Upper lobe of left lung (tissue), 4 donors: ENCODE measurements around the gene MTHFD1L.
A peak's percentile ranks its signal among the peaks of the same experiment; 100 is the strongest.

Experiments
- EP300 ChIP-seq, 4 donors: sonication (generic); formaldehyde crosslinking; IDR thresholded peaks; one replicate each; pipeline ENCODE4 v1.5.1; 2017; ENCODE audit warnings: antibody characterized with exemption in 4 of 4, control low read depth in 2 of 4
- POLR2A ChIP-seq, 4 donors: fragments of 450-650 bp; IDR thresholded peaks; one replicate each; pipeline ENCODE4 v1.5.1; 2016 to 2017; ENCODE audit warnings: antibody characterized with exemption in 4 of 4, mild to moderate bottlenecking in 2 of 4
- POLR2AphosphoS5 ChIP-seq, 2 donors: sonication (generic); formaldehyde crosslinking; IDR thresholded peaks; one replicate each; pipeline ENCODE4 v1.5.1; 2017; ENCODE audit warnings: antibody characterized with exemption in 2 of 2
- TF ChIP-seq, protein P1 (sequence below), 6 experiments: fragments of 450-650 bp in 4 of 6; fragments of 200-600 bp in 2 of 6; sonication (generic) in 2 of 6; IDR thresholded peaks; one replicate each; pipeline ENCODE4 v1.5.1; 2016 to 2019; ENCODE audit warnings: antibody characterized with exemption in 6 of 6

GRCh38 chr6:151004383-151005024, 139.0 kb downstream of the MTHFD1L start:
- TF ChIP-seq, protein P1, sequence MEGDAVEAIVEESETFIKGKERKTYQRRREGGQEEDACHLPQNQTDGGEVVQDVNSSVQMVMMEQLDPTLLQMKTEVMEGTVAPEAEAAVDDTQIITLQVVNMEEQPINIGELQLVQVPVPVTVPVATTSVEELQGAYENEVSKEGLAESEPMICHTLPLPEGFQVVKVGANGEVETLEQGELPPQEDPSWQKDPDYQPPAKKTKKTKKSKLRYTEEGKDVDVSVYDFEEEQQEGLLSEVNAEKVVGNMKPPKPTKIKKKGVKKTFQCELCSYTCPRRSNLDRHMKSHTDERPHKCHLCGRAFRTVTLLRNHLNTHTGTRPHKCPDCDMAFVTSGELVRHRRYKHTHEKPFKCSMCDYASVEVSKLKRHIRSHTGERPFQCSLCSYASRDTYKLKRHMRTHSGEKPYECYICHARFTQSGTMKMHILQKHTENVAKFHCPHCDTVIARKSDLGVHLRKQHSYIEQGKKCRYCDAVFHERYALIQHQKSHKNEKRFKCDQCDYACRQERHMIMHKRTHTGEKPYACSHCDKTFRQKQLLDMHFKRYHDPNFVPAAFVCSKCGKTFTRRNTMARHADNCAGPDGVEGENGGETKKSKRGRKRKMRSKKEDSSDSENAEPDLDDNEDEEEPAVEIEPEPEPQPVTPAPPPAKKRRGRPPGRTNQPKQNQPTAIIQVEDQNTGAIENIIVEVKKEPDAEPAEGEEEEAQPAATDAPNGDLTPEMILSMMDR (IDR thresholded peaks at IDR 0.05): no peak
- TF ChIP-seq POLR2A (IDR thresholded peaks at IDR 0.05) (no peak), EP300 (IDR thresholded peaks at IDR 0.05) (peak in 1 of 4 donors; percentile 75), POLR2AphosphoS5 (IDR thresholded peaks at IDR 0.05) (peak; percentile 29 to 33)
